ENCODE measurements around the gene TUSC2.

- no peak for TF ChIP-seq NFIC (IDR thresholded peaks at IDR 0.05)
- no peak for TF ChIP-seq YY1 (IDR thresholded peaks at IDR 0.05; ENCODE audit: low read depth)
- TF ChIP-seq MAX (IDR thresholded peaks at IDR 0.05): no peak
- TF ChIP-seq TAF1 (IDR thresholded peaks at IDR 0.05; ENCODE audit: low read depth): no peak
- TF ChIP-seq RAD21 (IDR thresholded peaks at IDR 0.05; ENCODE audit: low read depth): no peak
- TF ChIP-seq FOXM1 (IDR thresholded peaks at IDR 0.05; ENCODE audit: borderline replicate concordance, low read depth): no peak
- no peak for TF ChIP-seq TEAD4 (IDR thresholded peaks at IDR 0.05)
- TF ChIP-seq USF1 (IDR thresholded peaks at IDR 0.05): no peak
Measured at GRCh38 chr3:50339485-50340146, 11.6 kb upstream of the TUSC2 start.
